ENCODE results near the gene STAT4. TPM values are rescaled to one million over a fixed set of nuclear protein-coding genes. Genes with fewer than 3 reads are reported as not detected.
A peak's percentile ranks its signal among the peaks of the same experiment; 100 is the strongest.

STAT4 gene
- total RNA-seq, 1 donor from 2014 or later = 1.6 TPM

DNA sequence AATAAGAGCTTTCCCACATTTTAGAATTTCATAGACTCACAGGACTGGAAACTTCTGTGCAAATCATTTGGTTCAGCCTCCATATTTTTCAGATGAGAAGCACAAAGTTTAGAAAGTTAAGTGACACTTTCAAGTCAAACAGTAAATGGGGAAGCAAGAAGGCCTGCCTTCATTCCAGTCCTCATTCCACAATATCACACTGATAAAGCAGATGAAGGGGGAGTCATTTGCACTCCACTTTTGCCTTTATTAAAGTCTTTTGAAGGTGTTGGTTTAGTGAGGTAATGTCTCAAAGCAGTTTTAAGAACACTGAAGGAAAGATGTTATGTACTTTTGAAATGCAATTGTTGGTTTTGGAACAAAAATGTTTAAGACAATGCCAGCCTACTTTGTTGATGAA is 32.7 kb upstream of the STAT4 start:
- H3K4me3 Mint-ChIP-seq (ENCODE audit: unreplicated experiment) = no peak overlapping the region
- Histone ChIP-seq H3K9ac (ENCODE audit: low read length) (no peak overlapping the region), H3K36me3 (ENCODE audit: insufficient read depth, low read length) (no peaks in the 10 kb centered on the region), H4K20me1 (ENCODE audit: insufficient read depth, low read length) (no peaks in the 10 kb centered on the region), H3K4me1 (ENCODE audit: insufficient read depth, low read length) (no peaks in the 10 kb centered on the region), H3K4me3 (ENCODE audit: insufficient read depth, low read depth, low read length) (no peak overlapping the region), H3K79me2 (ENCODE audit: insufficient read depth, low read length) (no peaks in the 10 kb centered on the region), H3K4me2 (ENCODE audit: low read length) (no peak overlapping the region), H3K27ac (ENCODE audit: low read depth, low read length) (no peak overlapping the region), H2AFZ (ENCODE audit: low read depth, low read length) (no peak overlapping the region), H3K27me3 (ENCODE audit: insufficient read depth, low read length) (no peaks in the 10 kb centered on the region), H3K9me3 (ENCODE audit: insufficient read depth, low read depth, low read length) (no peaks in the 10 kb centered on the region)
- H3K9me3 Mint-ChIP-seq (ENCODE audit: unreplicated experiment) = peaks cover 2% of the 10 kb centered on the region
- no peaks in the 10 kb centered on the region for H3K36me3 Mint-ChIP-seq (ENCODE audit: low read depth, unreplicated experiment)
- peaks cover 6% of the 10 kb centered on the region for H3K4me1 Mint-ChIP-seq (ENCODE audit: low read depth, unreplicated experiment)
- DNase-seq (ENCODE audit: low read depth) (no peak), FAIRE-seq (peak; percentile 85)
- no peak overlapping the region for H3K27ac Mint-ChIP-seq (ENCODE audit: unreplicated experiment)
- no peak for TF ChIP-seq EZH2 (IDR thresholded peaks at IDR 0.05; ENCODE audit: insufficient read depth, low read length)
- peaks cover 4% of the 10 kb centered on the region for H3K27me3 Mint-ChIP-seq (ENCODE audit: low read depth, unreplicated experiment)

DNA sequence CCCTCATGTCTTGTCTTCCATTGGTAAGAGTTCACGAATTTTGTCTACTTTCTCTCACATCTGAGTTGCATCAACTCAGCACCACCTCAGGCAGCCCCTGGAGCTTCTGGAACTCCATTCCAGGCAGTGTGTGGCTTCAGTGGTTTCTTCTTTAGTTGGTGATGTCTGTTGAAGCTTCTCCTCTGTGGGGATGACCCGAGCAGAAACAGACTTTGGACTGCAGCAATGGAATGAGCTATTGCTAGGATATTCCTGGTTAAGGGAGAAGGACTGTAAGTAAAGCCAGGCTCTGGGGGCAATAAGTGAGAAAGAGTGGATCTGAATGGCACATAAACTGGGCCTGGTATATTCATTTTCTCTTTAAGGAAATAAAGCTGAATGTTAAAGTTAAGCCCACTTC is 32.3 kb upstream of the STAT4 start:
- Histone ChIP-seq H3K4me3 (ENCODE audit: insufficient read depth, low read depth, low read length) (no peak overlapping the region), H3K36me3 (ENCODE audit: insufficient read depth, low read length) (no peaks in the 10 kb centered on the region), H3K9ac (ENCODE audit: low read length) (no peak overlapping the region), H3K9me3 (ENCODE audit: insufficient read depth, low read depth, low read length) (no peaks in the 10 kb centered on the region), H3K27me3 (ENCODE audit: insufficient read depth, low read length) (no peaks in the 10 kb centered on the region), H3K79me2 (ENCODE audit: insufficient read depth, low read length) (no peaks in the 10 kb centered on the region), H3K27ac (ENCODE audit: low read depth, low read length) (no peak overlapping the region), H3K4me1 (ENCODE audit: insufficient read depth, low read length) (no peaks in the 10 kb centered on the region), H2AFZ (ENCODE audit: low read depth, low read length) (no peak overlapping the region), H4K20me1 (ENCODE audit: insufficient read depth, low read length) (no peaks in the 10 kb centered on the region), H3K4me2 (ENCODE audit: low read length) (no peak overlapping the region)
- Mint-ChIP-seq H3K27me3 (ENCODE audit: low read depth, unreplicated experiment) (peaks cover 4% of the 10 kb centered on the region), H3K27ac (ENCODE audit: unreplicated experiment) (no peak overlapping the region), H3K4me3 (ENCODE audit: unreplicated experiment) (no peak overlapping the region), H3K36me3 (ENCODE audit: low read depth, unreplicated experiment) (no peaks in the 10 kb centered on the region), H3K9me3 (ENCODE audit: unreplicated experiment) (peaks cover 2% of the 10 kb centered on the region), H3K4me1 (ENCODE audit: low read depth, unreplicated experiment) (peaks cover 6% of the 10 kb centered on the region)
- FAIRE-seq (no peak), DNase-seq (ENCODE audit: low read depth) (no peak)
- TF ChIP-seq, protein P1, sequence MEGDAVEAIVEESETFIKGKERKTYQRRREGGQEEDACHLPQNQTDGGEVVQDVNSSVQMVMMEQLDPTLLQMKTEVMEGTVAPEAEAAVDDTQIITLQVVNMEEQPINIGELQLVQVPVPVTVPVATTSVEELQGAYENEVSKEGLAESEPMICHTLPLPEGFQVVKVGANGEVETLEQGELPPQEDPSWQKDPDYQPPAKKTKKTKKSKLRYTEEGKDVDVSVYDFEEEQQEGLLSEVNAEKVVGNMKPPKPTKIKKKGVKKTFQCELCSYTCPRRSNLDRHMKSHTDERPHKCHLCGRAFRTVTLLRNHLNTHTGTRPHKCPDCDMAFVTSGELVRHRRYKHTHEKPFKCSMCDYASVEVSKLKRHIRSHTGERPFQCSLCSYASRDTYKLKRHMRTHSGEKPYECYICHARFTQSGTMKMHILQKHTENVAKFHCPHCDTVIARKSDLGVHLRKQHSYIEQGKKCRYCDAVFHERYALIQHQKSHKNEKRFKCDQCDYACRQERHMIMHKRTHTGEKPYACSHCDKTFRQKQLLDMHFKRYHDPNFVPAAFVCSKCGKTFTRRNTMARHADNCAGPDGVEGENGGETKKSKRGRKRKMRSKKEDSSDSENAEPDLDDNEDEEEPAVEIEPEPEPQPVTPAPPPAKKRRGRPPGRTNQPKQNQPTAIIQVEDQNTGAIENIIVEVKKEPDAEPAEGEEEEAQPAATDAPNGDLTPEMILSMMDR (IDR thresholded peaks at IDR 0.05; ENCODE audit: insufficient read depth, low read depth, low read length) = no peak
- TF ChIP-seq EZH2 (IDR thresholded peaks at IDR 0.05; ENCODE audit: insufficient read depth, low read length) = no peak

DNA sequence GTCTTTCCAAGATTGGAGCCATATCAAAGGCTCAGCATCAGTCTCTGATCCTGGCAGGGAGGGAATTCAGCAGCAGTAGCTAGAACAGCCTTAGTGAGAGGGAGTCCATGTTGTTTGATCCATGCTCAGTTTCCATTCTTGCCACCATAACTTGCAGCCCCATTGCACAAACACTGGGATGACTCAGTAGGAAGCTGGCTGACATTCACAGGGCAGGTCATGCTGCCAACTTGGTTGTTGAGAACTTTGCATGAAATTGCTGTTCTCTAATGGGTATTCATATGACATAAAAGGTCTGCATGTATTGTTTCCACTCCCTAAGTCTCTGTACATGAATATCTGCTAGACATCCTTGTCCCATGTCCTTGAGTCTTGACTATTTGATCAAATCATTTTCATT is 29.9 kb upstream of the STAT4 start:
- no peaks in the 10 kb centered on the region for H3K27me3 ChIP-seq (ENCODE audit: insufficient read depth, low read length)
- H3K4me2 ChIP-seq (ENCODE audit: low read length) = no peak overlapping the region
- H3K9ac ChIP-seq (ENCODE audit: low read length) = no peak overlapping the region
- no peak for DNase-seq (ENCODE audit: low read depth)
- Mint-ChIP-seq H3K27ac (ENCODE audit: unreplicated experiment) (no peak overlapping the region), H3K4me3 (ENCODE audit: unreplicated experiment) (no peak overlapping the region), H3K9me3 (ENCODE audit: unreplicated experiment) (peaks cover 2% of the 10 kb centered on the region), H3K36me3 (ENCODE audit: low read depth, unreplicated experiment) (no peaks in the 10 kb centered on the region), H3K27me3 (ENCODE audit: low read depth, unreplicated experiment) (peaks cover 4% of the 10 kb centered on the region), H3K4me1 (ENCODE audit: low read depth, unreplicated experiment) (peaks cover 6% of the 10 kb centered on the region)
- no peaks in the 10 kb centered on the region for H3K79me2 ChIP-seq (ENCODE audit: insufficient read depth, low read length)
- H3K9me3 ChIP-seq (ENCODE audit: insufficient read depth, low read depth, low read length) = no peaks in the 10 kb centered on the region
- TF ChIP-seq, protein P1 (IDR thresholded peaks at IDR 0.05; ENCODE audit: insufficient read depth, low read depth, low read length) = no peak
- no peak for TF ChIP-seq EZH2 (IDR thresholded peaks at IDR 0.05; ENCODE audit: insufficient read depth, low read length)
- H2AFZ ChIP-seq (ENCODE audit: low read depth, low read length) = no peak overlapping the region
- no peaks in the 10 kb centered on the region for H4K20me1 ChIP-seq (ENCODE audit: insufficient read depth, low read length)
- H3K27ac ChIP-seq (ENCODE audit: low read depth, low read length) = no peak overlapping the region
- no peaks in the 10 kb centered on the region for H3K36me3 ChIP-seq (ENCODE audit: insufficient read depth, low read length)
- no peaks in the 10 kb centered on the region for H3K4me1 ChIP-seq (ENCODE audit: insufficient read depth, low read length)
- FAIRE-seq = peak; percentile 60
- no peak overlapping the region for H3K4me3 ChIP-seq (ENCODE audit: insufficient read depth, low read depth, low read length)
